Tibial artery (tissue), 4 donors: Measurements from ENCODE around the gene NTHL1.

Source experiments
- DNase-seq, 2 donors: peaks; one replicate each; pipeline ENCODE4 v3.0.0-alpha.2; 2019
- H3K27ac ChIP-seq, 2 donors: fragments of 200-600 bp; sonication (generic) in 1 of 2; 1 replicate in 1 of 2; 2 replicates in 1 of 2; pipeline ENCODE4 v1.5.1; 2018 to 2019; ENCODE audit warnings: mild to moderate bottlenecking in 1 of 2
- H3K27me3 ChIP-seq, 2 donors: fragments of 200-600 bp; sonication (generic) in 1 of 2; one replicate each; pipeline versions ENCODE4 v1.5.1 to v1.6.0; 2016 to 2019
- H3K36me3 ChIP-seq, 3 donors: fragments of 200-600 bp; sonication (generic) in 2 of 3; one replicate each; pipeline ENCODE4 v1.5.1; 2016 to 2019; ENCODE audit warnings: mild to moderate bottlenecking in 2 of 3
- H3K4me1 ChIP-seq, 4 donors: fragments of 200-600 bp; sonication (generic) in 2 of 4; 1 replicate in 3 of 4; 2 replicates in 1 of 4; pipeline ENCODE4 v1.5.1; 2016 to 2019
- H3K4me3 ChIP-seq, 2 donors: fragments of 200-600 bp; sonication (generic) in 1 of 2; 1 replicate in 1 of 2; 2 replicates in 1 of 2; pipeline ENCODE4 v1.5.1; 2018 to 2019; ENCODE audit warnings: mild to moderate bottlenecking in 2 of 2
- H3K9me3 ChIP-seq, 3 donors: fragments of 200-600 bp; sonication (generic) in 1 of 3; one replicate each; pipeline ENCODE4 v1.5.1; 2016 to 2019
- CTCF ChIP-seq, 2 experiments: fragments of 200-600 bp in 1 of 2; fragments of 450-650 bp in 1 of 2; IDR thresholded peaks; one replicate each; pipeline ENCODE4 v1.5.1; 2017 to 2019; ENCODE audit warnings: antibody characterized with exemption in 2 of 2, mild to moderate bottlenecking in 1 of 2, moderate library complexity in 1 of 2
- intact Hi-C: fragments of 100-400 bp; cut with DNase I; formaldehyde crosslinking; loops from one replicate; pipeline ENCODE4 v1.15.0; 2023; ENCODE audit warnings: low total_unique reads

Gene NTHL1

GRCh38 chr16:1991135-1991551 is 56.5 kb downstream of the NTHL1 start:
- TF ChIP-seq CTCF (IDR thresholded peaks at IDR 0.05): no peak
- Histone ChIP-seq H3K4me1 (peaks cover 0 to 35% (median 30%) of the 10 kb centered on the region in 4 donors), H3K4me3 (no peak overlapping the region), H3K36me3 (peaks cover 5 to 17% (median 5%) of the 10 kb centered on the region in 3 donors), H3K27ac (no peak overlapping the region), H3K9me3 (no peaks in the 10 kb centered on the region), H3K27me3 (peaks cover 3 to 48% of the 10 kb centered on the region in 2 donors)
- no peak for DNase-seq
- intact Hi-C loops: no loop called here

- Histone ChIP-seq H3K27ac (no peak overlapping the region), H3K27me3 (peaks cover 3 to 48% of the 10 kb centered on the region in 2 donors), H3K4me3 (no peak overlapping the region), H3K36me3 (peaks cover 9 to 23% (median 11%) of the 10 kb centered on the region in 3 donors), H3K9me3 (no peaks in the 10 kb centered on the region), H3K4me1 (peaks cover 0 to 39% (median 30%) of the 10 kb centered on the region in 4 donors)
- TF ChIP-seq CTCF (IDR thresholded peaks at IDR 0.05): no peak
- intact Hi-C loops: no loop called here
- no peak for DNase-seq
Observed at GRCh38 chr16:1990351-1991134, 57.1 kb downstream of the NTHL1 start.

GRCh38 chr16:1990101-1990350 is 57.6 kb downstream of the NTHL1 start:
- Histone ChIP-seq H3K27ac (no peak overlapping the region), H3K4me3 (no peak overlapping the region), H3K4me1 (peaks cover 0 to 44% (median 34%) of the 10 kb centered on the region in 4 donors), H3K36me3 (peaks cover 11 to 23% (median 11%) of the 10 kb centered on the region in 3 donors), H3K9me3 (no peaks in the 10 kb centered on the region), H3K27me3 (peaks cover 3 to 48% of the 10 kb centered on the region in 2 donors)
- TF ChIP-seq CTCF (IDR thresholded peaks at IDR 0.05): no peak
- DNase-seq: no peak
- intact Hi-C loops: no loop called here
